Right ventricle myocardium inferior (tissue), 1 donor: ENCODE measurements around the gene SEC24B. TPM values are rescaled to one million over a fixed set of nuclear protein-coding genes. Genes with fewer than 3 reads are reported as not detected.
A peak's percentile ranks its signal among the peaks of the same experiment; 100 is the strongest.
"Not testable (repeated sequence)": the region's sequence is repeated elsewhere in the genome, so short reads cannot be mapped to it uniquely, and the experiment has no call there.

Source experiments
- ATAC-seq: fragments of 200-7000 bp; cut with Tn5 transposase; one replicate; pipeline ENCODE4 v1.9.1; 2020; ENCODE audit warnings: mild to moderate bottlenecking, moderate library complexity
- DNase-seq: peaks from one replicate; pipeline ENCODE4 v3.0.0; 2021; ENCODE audit errors: missing footprints
- intact Hi-C: fragments of 100-400 bp; cut with DNase I; formaldehyde crosslinking; loops from one replicate; pipeline ENCODE4 v1.11.0; 2022
- total RNA-seq: library from RNA; stranded (reverse); fragmentation: NEBNext Ultra II Directional; extraction: Animal tissue kit (Norgen Biotek cat#: 25700); gene quantifications from one replicate; pipeline ENCODE4 v1.2.1, GENCODE V29; 2021
- donor health status: DM: no; HTN: yes; CAD: no; lungs with severe emphysema.

SEC24B gene
- total RNA-seq, 1 donor from 2014 or later: 26.1 TPM

DNA sequence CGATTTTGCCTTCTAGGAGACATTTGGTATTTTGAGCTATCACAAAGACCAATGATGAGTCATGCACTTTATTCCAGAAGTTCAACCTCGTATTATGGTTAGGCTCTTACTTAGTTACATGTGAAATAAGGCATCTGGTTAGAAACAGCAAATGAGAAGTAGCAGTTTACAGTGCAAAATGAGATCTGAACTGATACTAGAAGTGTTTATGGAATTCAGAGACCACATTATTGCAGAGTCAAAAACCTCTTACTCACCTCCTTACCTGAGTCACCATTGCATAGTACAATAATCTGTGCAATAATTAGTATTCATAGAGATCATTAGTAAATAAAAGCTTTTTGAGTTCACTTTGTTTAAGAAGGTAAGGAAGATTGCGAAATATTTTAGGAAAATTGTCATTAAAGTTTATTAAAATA, 38.7 kb downstream of the SEC24B start:
- ATAC-seq (no peak), DNase-seq (no peak)
- intact Hi-C loops: no loop called here

DNA sequence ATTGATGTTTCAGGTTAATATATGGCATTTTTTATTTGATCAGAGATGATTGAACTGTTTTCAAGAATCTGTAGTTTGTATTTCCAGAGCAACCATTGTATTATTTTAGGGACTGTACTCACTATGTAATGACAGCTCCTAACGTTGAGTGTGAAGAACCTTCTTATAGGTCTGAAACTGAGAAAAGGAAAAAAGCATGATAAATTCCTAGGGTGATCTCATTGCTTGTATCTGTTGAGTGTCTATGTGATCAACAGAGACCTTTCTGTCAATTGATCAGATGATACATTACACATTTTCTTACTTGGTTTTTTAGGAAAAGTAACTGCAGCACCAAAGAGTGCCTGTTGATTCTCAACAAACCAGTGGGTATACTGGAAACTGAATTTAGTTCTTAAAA, 40.2 kb downstream of the SEC24B start:
- intact Hi-C loops: no loop called here
- DNase-seq (no peak), ATAC-seq (no peak)

DNA sequence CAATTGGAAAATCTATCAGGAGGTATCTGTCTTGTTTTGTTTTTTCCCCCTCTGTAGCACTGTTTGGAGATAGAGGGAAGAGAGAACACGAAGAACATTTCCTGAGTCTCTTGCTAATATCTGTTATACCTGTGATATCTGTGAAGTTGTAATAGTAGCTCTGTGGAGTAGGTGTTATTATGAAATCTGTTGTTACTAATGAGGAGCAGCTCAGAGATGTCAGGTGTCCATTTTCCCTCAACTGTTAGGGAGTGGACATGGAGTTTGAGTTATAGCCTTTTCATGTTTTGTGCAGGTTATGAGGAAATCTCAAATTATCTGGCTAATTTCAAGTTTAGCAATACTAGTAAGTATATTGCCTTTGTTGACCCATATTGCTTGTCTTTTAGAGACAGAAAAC, 52.4 kb downstream of the SEC24B start:
- no peak for ATAC-seq
- intact Hi-C loops: no loop called here
- no peak for DNase-seq

DNA sequence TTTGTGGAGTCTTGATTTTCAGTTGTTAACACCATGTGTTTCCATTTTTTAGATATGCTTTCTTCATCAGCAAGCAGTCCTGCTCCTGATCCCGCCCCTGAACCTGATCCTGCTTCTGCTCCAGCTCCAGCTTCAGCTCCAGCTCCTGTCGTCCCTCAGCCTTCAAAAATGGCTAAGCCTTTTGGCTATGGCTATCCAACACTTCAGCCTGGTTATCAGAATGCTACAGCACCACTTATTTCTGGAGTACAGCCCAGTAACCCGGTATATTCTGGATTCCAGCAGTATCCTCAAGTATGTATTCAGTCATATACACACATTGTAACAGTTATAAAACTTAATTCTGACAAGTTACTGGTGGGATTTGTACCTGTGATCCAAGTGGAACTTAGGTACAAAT, 60.9 kb downstream of the SEC24B start:
- DNase-seq (no peak), ATAC-seq (peak; percentile 89)

DNA sequence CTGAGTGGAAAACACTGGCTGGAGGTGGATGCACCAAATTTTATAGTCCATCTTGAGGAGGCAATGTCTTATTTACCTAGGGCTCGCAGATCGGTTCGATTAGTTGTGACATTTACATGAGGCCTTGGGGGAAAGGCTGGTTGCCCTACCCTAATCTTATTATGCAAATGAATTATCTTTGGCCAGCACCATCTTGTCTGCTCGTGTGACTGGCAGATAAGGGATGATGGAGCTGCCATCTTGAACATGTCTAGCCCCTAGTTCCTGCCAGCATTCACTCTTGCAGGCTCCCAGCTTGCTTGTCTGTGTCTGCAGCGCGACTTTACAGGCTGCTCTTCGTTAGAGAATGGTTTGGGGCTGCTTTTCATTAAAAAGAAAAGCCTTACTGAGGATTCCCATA, 61.9 kb downstream of the SEC24B start:
- no peak for ATAC-seq
- DNase-seq: no peak
- intact Hi-C loops: no loop called here

More for the DNA sequence above, 60.9 kb downstream of the SEC24B start:
- intact Hi-C loops: loop anchor here (5.0 kb wide), 1 partner anchor 62 kb away; the partner anchor contains the start of gene SEC24B

DNA sequence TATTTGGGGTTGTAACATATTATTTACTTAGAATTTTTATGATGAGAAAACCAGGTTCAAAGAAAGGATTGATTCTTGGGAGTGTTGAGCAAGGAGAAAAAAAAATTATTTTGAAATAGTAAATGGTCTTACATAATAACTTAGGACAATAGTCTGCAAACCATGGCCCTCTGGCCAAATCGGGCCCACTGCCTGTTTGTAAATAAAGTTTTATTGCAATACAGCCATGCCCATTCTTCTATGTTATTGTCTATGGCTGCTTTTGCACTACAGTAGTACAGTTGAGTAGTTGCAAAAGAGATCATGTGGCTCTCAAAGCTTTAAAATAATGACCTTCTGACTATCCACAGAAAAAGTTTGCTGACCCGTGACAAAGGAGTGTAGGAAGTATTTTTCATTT, 63.3 kb downstream of the SEC24B start:
- DNase-seq (no peak), ATAC-seq (no peak)
- intact Hi-C loops: no loop called here

DNA sequence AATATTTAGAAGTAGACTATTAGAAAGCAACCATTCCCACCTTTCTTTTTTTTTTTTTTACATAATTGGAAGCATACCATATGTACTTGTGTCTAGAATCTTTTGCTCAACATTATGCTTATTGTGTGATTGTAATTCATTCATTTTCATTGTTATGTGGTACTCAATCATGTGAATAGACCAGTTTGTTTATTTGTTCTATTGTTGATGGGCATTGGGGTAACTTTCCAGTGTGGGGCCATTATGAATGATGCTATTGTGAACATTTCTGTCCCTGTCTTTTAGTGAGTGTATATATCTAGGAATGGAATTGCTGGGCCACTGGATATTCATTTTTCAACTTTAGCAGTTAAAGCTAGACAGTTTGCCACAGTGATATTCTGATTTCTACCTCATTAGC, 63.9 kb downstream of the SEC24B start:
- no peak for DNase-seq
- intact Hi-C loops: no loop called here
- ATAC-seq: no peak

DNA sequence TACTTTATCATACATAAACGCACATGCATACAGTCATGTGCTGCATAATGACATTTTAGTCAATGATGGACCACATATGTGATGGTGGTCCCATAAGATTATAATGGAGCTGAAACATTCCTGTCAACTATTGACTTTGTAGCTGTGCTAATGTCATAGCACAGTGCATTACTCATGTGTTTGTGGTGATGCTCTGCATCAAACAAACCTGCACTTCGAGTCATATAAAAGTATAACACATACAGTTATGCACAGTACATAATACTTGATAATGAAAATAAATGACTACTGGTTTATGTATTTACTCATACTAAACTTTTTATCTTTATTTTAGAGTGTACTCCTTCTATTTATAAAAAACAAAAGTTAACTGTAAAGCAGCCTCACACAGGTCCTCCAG, 65.9 kb downstream of the SEC24B start:
- ATAC-seq (no peak), DNase-seq (no peak)
- intact Hi-C loops: no loop called here

DNA sequence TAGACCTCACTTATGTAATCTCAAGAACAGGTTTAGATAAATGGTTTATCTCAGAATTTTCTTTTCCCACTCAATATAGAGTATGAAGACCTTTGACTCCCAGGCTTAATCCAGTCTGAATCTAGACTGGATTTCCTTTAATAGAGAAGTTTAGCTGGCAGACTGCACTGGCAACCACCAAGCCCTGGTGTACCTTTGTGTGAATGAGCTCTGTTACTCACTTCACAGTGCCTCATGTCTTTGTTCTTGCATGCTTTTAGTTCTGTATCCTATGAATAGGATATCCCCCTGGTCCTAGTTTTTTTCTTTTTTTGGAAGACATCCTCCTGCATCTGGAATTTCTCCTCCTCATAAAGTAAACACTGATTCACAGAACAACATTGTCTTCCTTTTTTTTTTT, 73.3 kb downstream of the SEC24B start:
- ATAC-seq (no peak), DNase-seq (no peak)
- intact Hi-C loops: no loop called here

DNA sequence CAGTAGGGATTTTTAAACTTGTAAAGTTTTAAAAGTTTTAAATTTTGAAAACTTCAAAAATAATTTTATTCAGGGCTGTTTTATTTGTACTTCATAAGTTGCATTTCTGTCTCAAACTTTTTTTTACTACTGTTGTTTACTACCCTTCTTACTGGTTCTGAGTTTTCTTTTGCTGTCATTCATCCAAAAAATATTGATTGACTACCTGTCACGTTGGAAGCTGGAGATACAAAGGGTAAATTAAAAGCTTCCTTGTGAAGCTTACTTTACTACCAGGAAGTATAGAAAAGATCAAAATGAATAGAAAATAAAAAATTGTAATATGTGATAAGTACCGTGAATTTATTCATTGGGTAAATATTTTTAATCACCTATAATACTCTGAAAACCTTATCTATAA, 77.1 kb downstream of the SEC24B start:
- ATAC-seq (no peak), DNase-seq (no peak)
- intact Hi-C loops: no loop called here

DNA sequence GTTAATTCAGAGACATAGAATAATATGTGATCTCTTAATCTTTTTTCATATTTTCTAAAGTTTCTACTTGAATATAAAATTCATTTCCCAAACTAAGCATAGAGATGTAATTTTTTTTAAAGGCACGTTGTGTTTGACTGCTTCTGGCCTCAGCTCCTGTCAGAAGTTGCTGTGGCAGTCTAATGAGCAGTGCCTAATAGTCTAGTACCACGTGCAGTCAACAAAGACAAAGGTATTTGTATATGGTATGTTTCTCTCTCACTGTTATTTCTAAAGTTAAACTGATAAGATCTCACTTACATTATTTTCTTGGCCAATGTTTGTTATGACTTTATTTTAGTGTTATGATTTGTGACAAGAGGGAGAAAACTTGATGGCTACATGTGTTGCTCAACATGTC, 77.8 kb downstream of the SEC24B start:
- no peak for ATAC-seq
- intact Hi-C loops: no loop called here
- no peak for DNase-seq

DNA sequence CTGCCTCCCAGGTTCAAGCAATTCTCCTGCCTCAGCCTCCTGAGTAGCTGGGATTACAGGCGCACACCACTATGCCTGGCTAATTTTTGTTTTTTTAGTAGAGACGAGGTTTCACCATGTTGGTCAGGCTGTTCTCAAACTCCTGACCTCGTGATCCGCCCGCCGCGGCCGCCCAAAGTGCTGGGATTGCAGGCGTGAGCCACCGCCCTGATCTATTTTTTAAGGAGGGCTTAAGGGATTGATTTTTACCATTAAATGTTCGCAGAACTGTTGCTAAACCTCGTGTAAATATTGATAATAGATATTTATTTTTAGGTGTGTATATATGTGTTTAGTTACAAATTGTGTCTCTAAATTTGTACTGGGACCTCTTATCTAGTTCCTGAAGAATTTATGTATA, 79.8 kb downstream of the SEC24B start:
- DNase-seq, intact Hi-C loops, ATAC-seq: not testable (repeated sequence)

DNA sequence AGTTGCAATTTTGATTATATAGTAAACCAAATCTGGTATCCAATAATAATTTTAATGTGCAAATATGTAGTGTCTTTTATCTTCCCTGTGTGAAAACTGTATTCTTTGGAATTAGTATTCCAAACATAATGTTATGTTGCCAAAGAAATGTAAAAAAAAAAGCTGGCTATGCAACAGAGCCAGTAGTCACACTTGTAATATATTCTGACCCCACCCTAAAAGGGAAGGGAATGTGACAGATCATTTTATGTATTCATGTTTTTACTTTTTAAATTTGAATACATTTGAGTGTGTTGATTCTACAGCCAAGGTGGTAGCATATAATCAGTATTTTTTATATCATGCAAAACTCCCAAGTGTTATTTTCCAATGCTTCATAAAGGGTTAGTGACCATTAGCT, 98.6 kb downstream of the SEC24B start:
- intact Hi-C loops: no loop called here
- ATAC-seq (no peak), DNase-seq (no peak)

DNA sequence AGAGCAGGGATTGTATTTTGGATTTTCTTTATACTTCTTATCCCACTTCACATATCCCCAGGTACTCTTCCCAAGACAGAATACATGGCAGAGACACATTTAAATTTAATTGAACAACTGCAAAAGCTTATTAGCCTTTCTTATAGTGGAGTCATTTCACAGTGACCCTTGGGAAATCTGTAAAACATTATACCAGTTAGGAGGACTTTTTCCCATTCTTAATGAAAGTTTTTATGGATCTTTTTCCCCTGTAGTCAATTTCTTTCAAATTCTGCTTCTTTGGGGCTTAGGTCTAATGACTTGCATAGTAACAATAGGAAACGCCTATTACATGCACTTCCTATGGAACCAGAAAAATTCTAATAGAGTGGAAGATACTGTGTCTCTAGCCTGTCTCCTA, 111.8 kb downstream of the SEC24B start:
- intact Hi-C loops: no loop called here
- no peak for ATAC-seq
- DNase-seq: no peak

DNA sequence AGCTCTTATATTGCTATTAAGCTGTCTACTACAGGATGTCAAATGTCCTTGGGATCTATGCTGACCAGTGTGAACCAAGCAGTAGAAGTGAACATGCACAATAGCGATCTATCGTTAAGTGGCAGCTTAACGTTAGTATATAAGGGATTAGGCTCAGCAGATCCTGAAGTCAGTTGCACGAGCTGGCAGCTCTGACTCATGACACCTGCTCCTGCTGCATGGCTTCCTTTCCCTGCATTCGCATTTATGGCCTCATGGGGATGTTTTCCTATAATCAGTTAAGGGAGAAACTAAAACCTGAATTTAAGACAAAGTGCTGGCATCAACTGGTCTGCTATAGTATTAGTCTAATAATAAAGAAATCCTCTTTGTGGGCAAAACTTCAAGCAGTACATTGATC, 113.8 kb downstream of the SEC24B start:
- intact Hi-C loops: no loop called here
- no peak for ATAC-seq

DNA sequence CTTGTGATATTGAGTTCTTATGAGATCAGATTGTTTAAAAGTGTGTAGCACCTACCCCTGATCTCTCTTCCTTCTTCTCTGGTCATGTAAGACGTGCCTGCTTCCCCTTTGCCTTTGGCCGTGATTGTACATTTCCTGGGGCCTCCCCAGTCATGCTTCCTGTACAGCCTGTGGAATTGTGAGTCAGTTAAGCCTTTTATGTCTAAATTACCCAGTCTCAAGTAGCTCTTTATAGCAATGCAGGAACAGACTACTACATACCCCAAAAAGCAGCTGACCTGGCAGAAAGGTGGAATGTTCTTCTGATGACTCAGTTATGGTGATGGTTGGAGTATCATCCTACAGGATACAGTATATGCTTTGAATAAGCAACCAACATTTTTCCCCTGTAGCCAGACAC, 115.0 kb downstream of the SEC24B start:
- intact Hi-C loops: no loop called here
- ATAC-seq (peak; percentile 50), DNase-seq (no peak)

More for the DNA sequence above, 113.8 kb downstream of the SEC24B start:
- no peak for DNase-seq

DNA sequence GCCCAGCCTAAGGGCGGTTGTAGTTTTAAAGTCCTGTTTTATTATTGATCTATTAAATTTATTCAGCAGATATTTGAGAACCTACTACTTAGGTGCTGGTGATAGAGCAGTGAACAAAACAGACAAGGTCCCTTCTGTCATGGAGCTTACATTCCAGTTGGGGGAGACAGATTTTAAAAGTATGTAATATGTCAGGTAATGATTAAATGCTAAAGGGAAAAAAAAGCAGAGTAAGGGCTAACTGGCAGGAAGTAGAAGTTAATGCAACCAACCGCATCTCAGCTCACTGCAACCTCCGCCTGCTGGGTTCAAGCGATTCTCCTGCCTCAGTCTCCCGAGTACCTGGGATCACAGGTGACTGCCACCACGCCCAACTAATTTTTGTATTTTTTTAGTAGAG, 118.6 kb downstream of the SEC24B start:
- intact Hi-C loops: no loop called here
- DNase-seq (no peak), ATAC-seq (no peak)

DNA sequence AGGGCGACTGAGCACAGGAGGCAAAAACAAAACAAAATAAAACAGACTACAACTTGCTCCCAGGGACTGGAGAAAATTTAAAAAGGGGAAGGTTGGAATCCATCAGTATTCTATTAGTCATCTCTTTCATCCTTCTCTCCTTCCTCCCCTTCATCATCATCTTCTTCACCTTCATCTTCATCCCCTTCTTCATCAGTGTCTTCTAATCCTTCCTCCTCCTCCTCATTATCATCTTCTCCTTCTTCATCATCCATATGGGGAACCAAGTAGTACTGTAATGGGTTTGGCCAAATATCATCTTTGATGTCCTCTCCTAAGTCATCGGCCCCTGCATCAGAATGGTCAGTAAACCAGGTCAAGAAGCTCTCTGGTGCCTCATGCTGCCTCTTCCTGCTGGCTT, 119.5 kb downstream of the SEC24B start:
- no peak for DNase-seq
- no peak for ATAC-seq
- intact Hi-C loops: no loop called here

DNA sequence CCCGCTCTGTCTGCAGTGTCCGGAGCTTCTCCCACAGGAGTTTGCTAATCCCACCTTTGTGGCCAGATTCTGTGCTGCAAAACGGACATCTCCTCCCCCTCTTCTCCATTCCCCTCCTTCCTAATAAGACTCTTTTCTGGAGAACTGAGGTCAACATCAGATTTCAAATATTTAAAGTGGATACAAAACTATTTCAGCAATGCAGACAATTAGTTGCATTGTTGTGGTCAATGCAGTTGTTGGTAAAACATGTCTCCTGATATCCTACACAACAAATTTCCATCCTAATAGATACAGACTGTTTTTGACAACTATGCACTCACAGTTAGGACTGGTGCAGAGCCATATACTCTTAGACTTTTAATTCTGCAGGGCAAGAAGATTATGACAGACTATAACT, 121.4 kb downstream of the SEC24B start:
- DNase-seq (no peak), ATAC-seq (no peak)
- intact Hi-C loops: no loop called here

DNA sequence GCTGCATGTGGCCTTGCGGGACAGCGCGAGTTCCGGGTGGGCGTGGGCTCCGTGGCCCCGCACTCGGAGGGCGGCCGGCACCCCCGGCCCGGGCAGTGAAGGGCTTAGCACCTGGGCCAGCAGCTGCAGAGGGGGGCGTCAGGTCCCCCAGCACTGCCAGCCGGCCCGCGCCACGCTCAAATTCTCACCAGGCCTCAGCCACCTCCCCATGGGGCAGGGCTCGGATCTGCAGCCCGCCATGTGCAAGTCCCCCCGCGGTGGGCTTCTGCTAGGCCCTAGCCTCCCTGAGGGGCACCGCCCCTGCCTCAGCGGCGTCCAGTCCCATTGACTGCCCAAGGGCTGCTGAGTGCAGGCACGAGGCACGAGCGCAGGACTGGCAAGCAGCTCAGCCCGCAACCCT, 123.8 kb downstream of the SEC24B start:
- no peak for DNase-seq
- intact Hi-C loops: no loop called here
- no peak for ATAC-seq

DNA sequence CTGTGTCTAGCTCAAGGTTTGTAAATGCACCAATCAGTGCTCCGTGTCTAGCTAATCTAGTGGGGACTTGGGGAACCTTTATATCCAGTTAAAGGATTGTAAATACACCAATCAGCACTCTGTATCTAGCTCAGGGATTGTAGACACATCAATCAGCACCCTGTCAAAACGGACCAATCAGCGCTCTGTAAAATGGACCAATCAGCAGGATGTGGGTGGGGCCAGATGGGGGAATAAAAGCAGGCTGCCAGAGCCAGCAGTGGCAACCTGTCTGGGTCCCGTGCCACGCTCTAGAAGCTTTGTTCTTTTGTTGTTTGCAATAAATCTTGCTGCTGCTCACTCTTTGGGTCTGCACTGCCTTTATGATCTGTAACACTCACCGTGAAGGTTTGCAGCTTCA, 124.5 kb downstream of the SEC24B start:
- DNase-seq, intact Hi-C loops, ATAC-seq: not testable (repeated sequence)

DNA sequence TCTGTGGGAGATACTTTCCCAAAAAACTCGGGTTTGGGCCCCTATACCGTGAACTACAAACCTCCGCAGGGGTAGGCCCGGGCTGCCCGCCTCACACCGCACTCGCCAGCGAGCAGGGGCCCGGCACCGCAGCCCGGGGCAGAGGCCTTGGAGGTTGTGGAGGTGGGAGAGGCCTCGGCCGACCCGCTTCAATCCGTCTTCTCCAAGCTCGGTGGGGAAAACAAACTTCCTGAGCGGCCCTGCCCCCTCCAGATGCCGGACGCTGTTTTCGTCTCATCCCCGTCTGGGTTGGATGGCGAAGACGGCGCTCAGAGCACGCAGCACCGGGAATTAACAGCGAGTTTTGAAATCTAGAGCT, 126.0 kb downstream of the SEC24B start:
- intact Hi-C loops: no loop called here
- peak; percentile 30 for ATAC-seq

More for the DNA sequence above, 126.0 kb downstream of the SEC24B start:
- peak; percentile 66 for DNase-seq
